ENCODE measurements around the gene RIPK4.

The RIPK4 gene

GRCh38 chr21:41766883-41767605 is at the start of gene RIPK4:
Gene RIPK4, minus strand, starts transcription at chr21:41767052. Its CDS starts 11 bp downstream, at chr21:41767041.
- DNase-seq = no peak

GRCh38 chr21:41815652-41816582 is 49.1 kb upstream of the RIPK4 start:
- no peak for DNase-seq

- no peak for DNase-seq
Observed at GRCh38 chr21:41813226-41813625, 46.4 kb upstream of the RIPK4 start.

GRCh38 chr21:41812679-41813078 is 45.8 kb upstream of the RIPK4 start:
- no peak for DNase-seq

- no peak for DNase-seq
Observed at GRCh38 chr21:41810597-41810932, 43.7 kb upstream of the RIPK4 start.

GRCh38 chr21:41809891-41810596 is 43.2 kb upstream of the RIPK4 start:
- DNase-seq = no peak

DNA sequence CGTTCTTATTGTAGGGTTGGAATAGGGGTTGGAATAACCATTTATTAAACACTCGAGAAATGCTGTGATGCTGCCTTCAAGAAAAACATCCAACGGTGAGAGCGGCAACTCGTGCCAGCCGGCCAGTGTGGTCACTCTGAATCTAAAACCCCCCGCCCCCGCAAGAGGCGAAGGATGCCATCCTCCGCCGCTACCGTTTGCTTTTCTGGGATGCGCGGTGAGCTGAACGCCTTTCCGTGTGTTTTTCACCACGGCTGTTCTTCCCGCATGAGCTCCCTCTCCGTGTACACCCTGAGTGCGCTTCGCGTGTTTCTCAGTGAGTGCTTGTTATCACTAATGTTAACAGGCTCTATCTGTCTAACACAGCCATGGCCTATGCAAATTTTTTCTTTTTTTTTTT is 42.0 kb upstream of the RIPK4 start:
- DNase-seq = no peak

DNA sequence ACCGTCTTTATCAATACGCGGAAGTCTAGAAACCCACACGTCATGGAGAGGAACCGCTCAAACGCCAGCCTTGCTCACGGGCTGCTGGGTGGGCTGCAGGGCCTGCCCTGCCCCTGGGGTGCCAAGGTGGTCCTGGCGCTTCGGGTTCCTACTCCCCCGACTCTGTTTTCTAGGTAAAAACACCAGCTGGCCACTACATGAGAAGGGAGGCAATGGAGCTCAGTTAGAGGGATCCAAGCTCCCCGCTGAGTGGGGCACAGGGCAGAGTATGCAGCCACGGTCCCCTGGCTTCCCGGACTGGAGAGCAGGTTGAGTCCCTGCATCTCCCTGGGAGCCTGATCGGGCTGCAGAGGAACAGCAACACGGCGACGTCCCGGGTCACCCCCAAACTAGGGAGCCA is 41.2 kb upstream of the RIPK4 start:
- no peak for DNase-seq

GRCh38 chr21:41806773-41807172 is 39.9 kb upstream of the RIPK4 start:
- DNase-seq = no peak

DNA sequence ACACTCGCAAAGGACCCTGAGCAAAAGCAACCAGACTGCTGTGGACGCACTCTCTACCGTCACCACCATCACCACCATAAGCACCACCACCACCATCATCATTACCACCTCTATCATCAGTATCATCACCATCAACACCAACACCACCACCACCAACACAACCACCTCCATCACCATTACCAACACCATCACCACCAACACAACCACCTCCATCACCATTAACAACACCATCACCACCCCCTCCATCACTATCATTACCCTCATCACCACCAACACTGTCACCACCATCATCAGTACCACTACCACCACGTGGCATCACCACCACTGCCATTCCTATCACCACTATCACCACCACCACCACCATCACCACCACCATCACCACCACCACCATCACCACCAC is 38.8 kb upstream of the RIPK4 start:
- no peak for DNase-seq

- no peak for DNase-seq
Observed at GRCh38 chr21:41805038-41805437, 38.2 kb upstream of the RIPK4 start.

DNA sequence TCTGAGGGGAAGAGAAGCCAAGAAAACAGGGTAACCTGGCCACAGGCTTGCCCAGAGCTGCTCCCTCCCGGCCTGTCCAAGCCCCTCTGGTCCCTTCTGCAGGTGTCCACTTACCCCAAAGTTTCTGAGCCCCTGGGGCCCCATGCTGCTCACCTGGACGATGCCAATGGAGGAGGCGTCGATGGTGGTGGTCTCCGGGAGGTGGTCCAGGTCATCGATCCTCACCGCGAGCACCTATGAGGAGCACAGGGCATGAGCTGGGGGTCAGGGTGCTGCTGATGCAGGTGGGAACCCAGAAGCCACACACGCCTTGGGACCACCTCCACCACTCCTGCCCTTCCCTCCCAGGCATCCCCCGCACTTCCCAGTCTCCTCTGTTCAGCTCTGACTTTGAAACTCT is 37.5 kb upstream of the RIPK4 start:
- DNase-seq = no peak

GRCh38 chr21:41803316-41803715 is 36.5 kb upstream of the RIPK4 start:
- no peak for DNase-seq

DNA sequence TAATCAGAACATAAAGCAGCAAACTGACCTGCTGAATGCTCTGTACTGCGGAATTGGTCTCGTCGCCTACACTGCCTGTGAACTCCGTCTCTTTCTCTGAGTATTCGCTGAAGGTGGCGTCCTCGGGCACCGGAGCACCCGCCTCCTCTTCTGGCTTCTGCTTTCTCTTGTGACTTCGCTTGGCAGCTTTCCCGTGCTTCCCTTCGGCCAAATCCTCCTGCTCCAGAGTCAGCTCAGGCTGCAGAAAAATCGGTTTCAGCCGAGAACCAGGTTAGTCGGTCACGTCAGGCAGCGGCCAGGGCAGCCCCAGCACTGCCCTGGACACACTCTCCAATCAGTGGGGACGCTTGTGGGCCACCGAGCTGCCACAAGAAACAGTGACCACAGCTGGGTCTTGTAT is 35.8 kb upstream of the RIPK4 start:
- no peak for DNase-seq

GRCh38 chr21:41802198-41802584 is 35.3 kb upstream of the RIPK4 start:
- DNase-seq = no peak

- DNase-seq = no peak
Observed at GRCh38 chr21:41801321-41802197, 34.7 kb upstream of the RIPK4 start.

DNA sequence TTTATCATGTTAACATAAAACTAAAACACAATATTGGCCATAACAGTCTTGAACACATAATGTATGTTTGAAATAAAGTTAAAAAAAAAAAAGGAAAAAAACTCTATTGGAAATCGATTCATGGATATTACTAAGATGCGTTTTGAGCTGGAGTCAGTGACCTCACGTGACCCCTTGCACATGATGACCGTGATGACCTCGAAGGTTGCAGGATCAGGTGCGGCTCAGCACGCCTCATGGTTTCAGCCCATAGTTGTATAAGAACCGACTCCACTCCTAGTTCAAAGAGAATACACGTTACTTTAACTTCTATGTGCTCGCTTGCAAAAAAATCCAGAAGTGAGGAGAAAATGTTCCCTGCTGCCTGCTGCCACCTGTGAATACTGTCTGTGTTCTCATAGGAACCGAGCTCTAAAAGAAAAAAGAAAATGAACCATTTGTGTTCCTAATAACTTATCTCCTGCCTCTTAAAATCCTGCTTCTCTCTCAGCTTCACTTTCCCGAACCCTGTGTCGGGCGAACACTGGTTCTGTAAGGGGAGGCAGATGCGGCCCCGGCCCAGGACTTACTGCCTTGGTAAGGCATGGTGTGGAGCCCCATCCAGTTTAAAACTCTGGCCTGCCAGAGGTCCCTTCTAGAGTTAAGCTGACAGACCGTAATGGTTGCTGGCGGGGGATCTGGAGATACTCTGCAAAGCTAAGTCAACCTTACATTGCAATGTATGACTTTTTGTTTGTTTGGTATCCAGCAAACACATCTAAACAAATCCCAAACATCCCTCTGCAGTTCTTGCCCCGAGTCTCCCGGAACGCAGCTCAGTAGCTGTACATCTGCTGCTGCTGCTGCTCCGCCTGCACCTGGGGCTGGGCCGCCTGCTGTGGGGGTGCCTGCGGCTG is 33.8 kb upstream of the RIPK4 start:
- DNase-seq = no peak

GRCh38 chr21:41799763-41800162 is 32.9 kb upstream of the RIPK4 start:
- DNase-seq = no peak

GRCh38 chr21:41798326-41798725 is 31.5 kb upstream of the RIPK4 start:
- DNase-seq = no peak

DNA sequence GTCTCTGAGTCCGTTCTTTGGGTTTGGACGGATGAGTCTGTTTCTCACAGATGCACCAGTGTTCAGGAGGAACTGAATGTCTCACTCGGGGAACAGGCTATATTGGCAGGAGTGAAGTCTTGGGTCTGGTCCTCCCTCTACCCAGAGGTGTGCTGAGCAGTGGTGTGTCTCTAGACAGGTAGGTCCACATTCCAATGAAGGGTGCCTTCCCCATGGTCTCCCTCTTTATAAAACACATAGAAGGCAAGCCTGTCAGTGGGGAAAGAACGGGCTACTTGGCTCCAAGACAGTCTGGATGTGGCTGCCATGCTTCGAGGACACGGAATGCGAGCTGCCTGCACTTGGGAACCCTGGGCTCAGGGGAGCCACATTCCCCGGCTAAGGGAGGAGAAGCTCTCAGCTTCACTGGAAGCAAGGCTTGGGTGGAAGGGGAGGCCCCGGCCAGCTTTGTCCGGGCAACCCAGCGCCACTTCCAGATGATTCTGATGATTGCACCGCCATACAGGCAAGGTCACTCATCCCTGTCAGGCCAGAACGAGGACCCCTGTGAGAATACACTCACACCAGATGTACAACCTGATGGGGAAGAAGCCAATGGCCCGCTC is 29.7 kb upstream of the RIPK4 start:
- no peak for DNase-seq

- DNase-seq = no peak
Observed at GRCh38 chr21:41795726-41796125, 28.9 kb upstream of the RIPK4 start.

Measured in OCI-M1 (cell line).